HEK293 (cell line): ENCODE data around the gene CACUL1.

Source experiments
- GLI2 ChIP-seq: fragments of 450-650 bp; formaldehyde crosslinking; IDR thresholded peaks from 2 replicates; pipeline ENCODE4; 2017; ENCODE audit warnings: missing biosample characterization, missing genetic modification characterization, low read depth, borderline replicate concordance
- INSM2 ChIP-seq: fragments of 450-650 bp; formaldehyde crosslinking; IDR thresholded peaks from 2 replicates; pipeline ENCODE4 v1.5.1; 2016; ENCODE audit warnings: missing biosample characterization, missing genetic modification characterization
- KLF1 ChIP-seq: fragments of 450-650 bp; formaldehyde crosslinking; IDR thresholded peaks from 2 replicates; pipeline ENCODE4 v1.5.1; 2016; ENCODE audit warnings: missing biosample characterization, missing genetic modification characterization
- PRDM1 ChIP-seq: fragments of 450-650 bp; formaldehyde crosslinking; IDR thresholded peaks from 2 replicates; pipeline ENCODE4; 2016; ENCODE audit warnings: missing biosample characterization, missing genetic modification characterization
- PRDM2 ChIP-seq: fragments of 450-650 bp; formaldehyde crosslinking; IDR thresholded peaks from 2 replicates; pipeline ENCODE4 v1.5.1; 2016; ENCODE audit warnings: missing biosample characterization, missing genetic modification characterization, borderline replicate concordance
- SP3 ChIP-seq: fragments of 450-650 bp; formaldehyde crosslinking; IDR thresholded peaks from 2 replicates; pipeline ENCODE4 v1.5.1; 2016; ENCODE audit warnings: missing biosample characterization, missing genetic modification characterization
- TCF7L2 ChIP-seq: IDR thresholded peaks from 2 replicates; pipeline ENCODE4 v1.6.1; 2011; ENCODE audit warnings: low read depth, mild to moderate bottlenecking, inconsistent platforms, low read length, moderate library complexity, borderline replicate concordance
- YY1 ChIP-seq: fragments of 450-650 bp; formaldehyde crosslinking; IDR thresholded peaks from 2 replicates; pipeline ENCODE4 v1.5.1; 2018; ENCODE audit warnings: missing biosample characterization, missing genetic modification characterization
- ZBTB17 ChIP-seq: fragments of 450-650 bp; formaldehyde crosslinking; IDR thresholded peaks from 2 replicates; pipeline ENCODE4 v1.5.1; 2016; ENCODE audit warnings: missing biosample characterization, missing genetic modification characterization
- ZBTB6 ChIP-seq: fragments of 450-650 bp; formaldehyde crosslinking; IDR thresholded peaks from 2 replicates; pipeline ENCODE4 v1.5.1; 2017; ENCODE audit warnings: missing biosample characterization, missing genetic modification characterization
- ZNF133 ChIP-seq: fragments of 450-650 bp; formaldehyde crosslinking; IDR thresholded peaks from 2 replicates; pipeline ENCODE4 v1.5.1; 2016; ENCODE audit warnings: missing biosample characterization, missing genetic modification characterization
- ZNF155 ChIP-seq: fragments of 450-650 bp; formaldehyde crosslinking; IDR thresholded peaks from 2 replicates; pipeline ENCODE4 v1.5.1; 2016; ENCODE audit warnings: missing biosample characterization, missing genetic modification characterization
- ZNF157 ChIP-seq: fragments of 450-650 bp; formaldehyde crosslinking; IDR thresholded peaks from 2 replicates; pipeline ENCODE4 v1.5.1; 2016; ENCODE audit warnings: missing biosample characterization, missing genetic modification characterization
- ZNF16 ChIP-seq: fragments of 450-650 bp; formaldehyde crosslinking; IDR thresholded peaks from 2 replicates; pipeline ENCODE4 v1.5.1; 2016; ENCODE audit warnings: low read depth, missing biosample characterization, missing genetic modification characterization
- ZNF19 ChIP-seq: fragments of 450-650 bp; formaldehyde crosslinking; IDR thresholded peaks from 2 replicates; pipeline ENCODE4; 2016; ENCODE audit warnings: missing biosample characterization, missing genetic modification characterization, low read depth
- ZNF211 ChIP-seq: fragments of 450-650 bp; formaldehyde crosslinking; IDR thresholded peaks from 2 replicates; pipeline ENCODE4 v1.5.1; 2016; ENCODE audit warnings: low read depth, missing biosample characterization, missing genetic modification characterization
- ZNF366 ChIP-seq: fragments of 450-650 bp; formaldehyde crosslinking; conservative IDR thresholded peaks from 2 replicates; pipeline ENCODE4 v1.5.1; 2016; ENCODE audit warnings: missing biosample characterization, missing genetic modification characterization
- ZNF48 ChIP-seq: fragments of 450-650 bp; formaldehyde crosslinking; IDR thresholded peaks from 2 replicates; pipeline ENCODE4 v1.5.1; 2016; ENCODE audit warnings: missing biosample characterization, missing genetic modification characterization
- ZNF555 ChIP-seq: fragments of 450-650 bp; formaldehyde crosslinking; conservative IDR thresholded peaks from 2 replicates; pipeline ENCODE4 v1.5.1; 2017; ENCODE audit warnings: missing biosample characterization, mild to moderate bottlenecking, missing genetic modification characterization, inconsistent platforms
- ZNF600 ChIP-seq: fragments of 450-650 bp; formaldehyde crosslinking; IDR thresholded peaks from 2 replicates; pipeline ENCODE4 v1.5.1; 2016; ENCODE audit warnings: missing biosample characterization, missing genetic modification characterization
- ZNF624 ChIP-seq: fragments of 450-650 bp; formaldehyde crosslinking; IDR thresholded peaks from 2 replicates; pipeline ENCODE4 v1.5.1; 2017; ENCODE audit warnings: missing biosample characterization, missing genetic modification characterization
- ZNF639 ChIP-seq: fragments of 450-650 bp; formaldehyde crosslinking; IDR thresholded peaks from 2 replicates; pipeline ENCODE4 v1.5.1; 2016; ENCODE audit warnings: missing biosample characterization, missing genetic modification characterization
- ZNF660 ChIP-seq: fragments of 450-650 bp; IDR thresholded peaks from 2 replicates; pipeline ENCODE4 v1.5.1; 2018; ENCODE audit warnings: missing biosample characterization, mild to moderate bottlenecking, missing genetic modification characterization
- TF ChIP-seq, protein P1 (sequence below): fragments of 450-650 bp; formaldehyde crosslinking; IDR thresholded peaks from 2 replicates; pipeline ENCODE4 v1.5.1; 2016; ENCODE audit warnings: missing biosample characterization, missing genetic modification characterization
- TF ChIP-seq, protein P2 (sequence below): fragments of 450-650 bp; formaldehyde crosslinking; IDR thresholded peaks from 2 replicates; pipeline ENCODE4 v1.5.1; 2016; ENCODE audit warnings: missing biosample characterization, missing genetic modification characterization

CACUL1 gene

DNA sequence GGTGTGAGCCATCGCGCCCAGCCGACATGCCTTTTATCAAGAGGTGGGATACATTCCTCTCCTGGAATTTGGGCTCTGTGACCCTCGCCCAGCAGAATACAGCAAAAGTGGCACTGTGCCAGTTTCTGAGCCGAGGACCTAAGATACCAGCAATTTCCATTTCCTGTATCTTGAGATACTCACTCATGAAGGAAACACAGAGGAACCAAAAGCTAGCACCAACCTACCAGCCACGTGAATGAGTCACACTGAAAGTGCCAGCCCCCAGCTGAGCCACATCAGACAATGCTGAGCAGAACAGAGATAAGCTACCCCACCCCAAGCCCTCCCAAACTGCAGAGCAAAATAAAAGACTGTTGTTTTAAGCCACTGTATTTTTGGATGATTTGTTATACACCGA, 56.3 kb downstream of the CACUL1 start (continued):
- TF ChIP-seq TCF7L2 (no peak), ZNF555 (tag by site-specific recombination) (no peak), ZBTB6 (tag by site-specific recombination) (no peak), ZNF19 (no peak), KLF1 (tag by site-specific recombination) (0 out of 2 replicates have a peak, but pooled peaks have one; percentile 11), ZBTB17 (tag by site-specific recombination) (0 out of 2 replicates have a peak, but pooled peaks have one; percentile 14), SP3 (tag by site-specific recombination) (0 out of 2 replicates have a peak, but pooled peaks have one; percentile 10), ZNF211 (tag by site-specific recombination) (no peak), ZNF157 (tag by site-specific recombination) (no peak), ZNF16 (tag by site-specific recombination) (no peak), INSM2 (tag by site-specific recombination) (no peak), ZNF600 (tag by site-specific recombination) (peak; percentile 88), ZNF624 (tag by site-specific recombination) (no peak), ZNF366 (tag by site-specific recombination) (no peak), YY1 (no peak), ZNF133 (no peak), ZNF660 (peak; percentile 87), ZNF48 (no peak), ZNF639 (tag by site-specific recombination) (no peak), PRDM1 (tag by site-specific recombination) (0 out of 2 replicates have a peak, but pooled peaks have one; percentile 7), PRDM2 (tag by site-specific recombination) (no peak), ZNF155 (tag by site-specific recombination) (no peak), GLI2 (tag by site-specific recombination) (no peak)
- TF ChIP-seq, protein P1, sequence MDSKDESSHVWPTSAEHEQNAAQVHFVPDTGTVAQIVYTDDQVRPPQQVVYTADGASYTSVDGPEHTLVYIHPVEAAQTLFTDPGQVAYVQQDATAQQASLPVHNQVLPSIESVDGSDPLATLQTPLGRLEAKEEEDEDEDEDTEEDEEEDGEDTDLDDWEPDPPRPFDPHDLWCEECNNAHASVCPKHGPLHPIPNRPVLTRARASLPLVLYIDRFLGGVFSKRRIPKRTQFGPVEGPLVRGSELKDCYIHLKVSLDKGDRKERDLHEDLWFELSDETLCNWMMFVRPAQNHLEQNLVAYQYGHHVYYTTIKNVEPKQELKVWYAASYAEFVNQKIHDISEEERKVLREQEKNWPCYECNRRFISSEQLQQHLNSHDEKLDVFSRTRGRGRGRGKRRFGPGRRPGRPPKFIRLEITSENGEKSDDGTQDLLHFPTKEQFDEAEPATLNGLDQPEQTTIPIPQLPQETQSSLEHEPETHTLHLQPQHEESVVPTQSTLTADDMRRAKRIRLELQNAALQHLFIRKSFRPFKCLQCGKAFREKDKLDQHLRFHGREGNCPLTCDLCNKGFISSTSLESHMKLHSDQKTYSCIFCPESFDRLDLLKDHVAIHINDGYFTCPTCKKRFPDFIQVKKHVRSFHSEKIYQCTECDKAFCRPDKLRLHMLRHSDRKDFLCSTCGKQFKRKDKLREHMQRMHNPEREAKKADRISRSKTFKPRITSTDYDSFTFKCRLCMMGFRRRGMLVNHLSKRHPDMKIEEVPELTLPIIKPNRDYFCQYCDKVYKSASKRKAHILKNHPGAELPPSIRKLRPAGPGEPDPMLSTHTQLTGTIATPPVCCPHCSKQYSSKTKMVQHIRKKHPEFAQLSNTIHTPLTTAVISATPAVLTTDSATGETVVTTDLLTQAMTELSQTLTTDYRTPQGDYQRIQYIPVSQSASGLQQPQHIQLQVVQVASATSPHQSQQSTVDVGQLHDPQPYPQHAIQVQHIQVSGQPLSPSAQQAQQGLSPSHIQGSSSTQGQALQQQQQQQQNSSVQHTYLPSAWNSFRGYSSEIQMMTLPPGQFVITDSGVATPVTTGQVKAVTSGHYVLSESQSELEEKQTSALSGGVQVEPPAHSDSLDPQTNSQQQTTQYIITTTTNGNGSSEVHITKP (tag by site-specific recombination), result 0 out of 2 replicates have a peak, but pooled peaks have one; percentile 20
- TF ChIP-seq, protein P2, sequence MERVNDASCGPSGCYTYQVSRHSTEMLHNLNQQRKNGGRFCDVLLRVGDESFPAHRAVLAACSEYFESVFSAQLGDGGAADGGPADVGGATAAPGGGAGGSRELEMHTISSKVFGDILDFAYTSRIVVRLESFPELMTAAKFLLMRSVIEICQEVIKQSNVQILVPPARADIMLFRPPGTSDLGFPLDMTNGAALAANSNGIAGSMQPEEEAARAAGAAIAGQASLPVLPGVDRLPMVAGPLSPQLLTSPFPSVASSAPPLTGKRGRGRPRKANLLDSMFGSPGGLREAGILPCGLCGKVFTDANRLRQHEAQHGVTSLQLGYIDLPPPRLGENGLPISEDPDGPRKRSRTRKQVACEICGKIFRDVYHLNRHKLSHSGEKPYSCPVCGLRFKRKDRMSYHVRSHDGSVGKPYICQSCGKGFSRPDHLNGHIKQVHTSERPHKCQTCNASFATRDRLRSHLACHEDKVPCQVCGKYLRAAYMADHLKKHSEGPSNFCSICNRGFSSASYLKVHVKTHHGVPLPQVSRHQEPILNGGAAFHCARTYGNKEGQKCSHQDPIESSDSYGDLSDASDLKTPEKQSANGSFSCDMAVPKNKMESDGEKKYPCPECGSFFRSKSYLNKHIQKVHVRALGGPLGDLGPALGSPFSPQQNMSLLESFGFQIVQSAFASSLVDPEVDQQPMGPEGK (tag by site-specific recombination), result 0 out of 2 replicates have a peak, but pooled peaks have one; percentile 13
- TF ChIP-seq, all 188 proteins: peak for 14
